Measurements from ENCODE around the gene MANSC4.

DNA sequence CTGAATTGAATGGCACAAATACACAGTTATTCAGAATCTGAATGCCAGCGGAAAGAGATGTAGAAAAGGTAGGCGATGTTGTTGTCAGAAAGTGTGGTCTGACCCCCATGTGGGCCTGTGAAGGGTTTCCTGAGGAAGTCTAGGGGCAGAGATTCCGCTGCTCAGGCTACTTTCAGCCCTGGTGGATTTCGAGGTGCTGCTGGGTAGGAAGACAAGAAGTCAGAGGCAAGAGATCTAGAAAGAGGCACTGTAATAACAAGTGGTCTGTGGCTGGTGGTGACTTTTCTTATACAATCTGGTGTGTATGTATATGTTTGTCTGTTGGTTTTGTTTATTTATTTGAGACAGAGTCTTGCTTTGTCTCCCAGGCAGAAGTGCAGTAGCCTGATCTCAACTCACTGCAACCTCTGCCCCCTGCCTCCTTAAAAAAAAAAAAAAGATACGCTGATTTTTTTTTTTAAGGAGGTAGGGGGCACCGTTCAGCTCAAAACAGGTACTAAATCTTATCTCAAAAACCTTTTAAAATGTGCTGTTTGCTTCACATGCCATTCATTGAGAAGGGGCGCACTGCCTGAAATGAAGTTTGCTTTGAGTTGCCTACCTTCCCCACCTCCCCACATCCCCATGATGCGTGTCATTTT lies 27.1 kb upstream of the MANSC4 start:
- TF ChIP-seq EZH2 (IDR thresholded peaks at IDR 0.05; ENCODE audit: insufficient read depth, poor library complexity, severe bottlenecking) (no peak), EZH2phosphoT487 (IDR thresholded peaks at IDR 0.05; ENCODE audit: insufficient read depth, low read depth) (no peak)

Data from GM23248 (cell line).